ENCODE results near the gene RPL38. TPM values are rescaled to one million over a fixed set of nuclear protein-coding genes. Genes with fewer than 3 reads are reported as not detected.
A peak's percentile ranks its signal among the peaks of the same experiment; 100 is the strongest.

Gene RPL38
- polyA plus RNA-seq, 1 of the 3 experiments (the other 2 are of a cell fraction): 4,154 TPM

GRCh38 chr17:74203439-74204240 lies at the start of gene RPL38 (continued):
- no peak for TF ChIP-seq NRF1 (IDR thresholded peaks at IDR 0.05; ENCODE audit: low read depth, low read length)
- peak; percentile 90; the same call in 1 of the 2 replicates for TF ChIP-seq SIN3A (IDR thresholded peaks at IDR 0.05; ENCODE audit: borderline replicate concordance, low read depth, low read length)
- no peak for TF ChIP-seq RXRA (IDR thresholded peaks at IDR 0.05; ENCODE audit: borderline replicate concordance, low read depth)
- TF ChIP-seq FOXJ3 (CRISPR knock-in tag; IDR thresholded peaks at IDR 0.05): 0 out of 2 replicates have a peak, but pooled peaks have one; percentile 16
- peak; percentile 35; the same call in 1 of the 2 replicates for TF ChIP-seq PBX3 (IDR thresholded peaks at IDR 0.05)
- peak; percentile 100 for TF ChIP-seq TAF1 (IDR thresholded peaks at IDR 0.05; ENCODE audit: borderline replicate concordance, low read depth, low read length)
- 0 out of 2 replicates have a peak, but pooled peaks have one; percentile 24 for TF ChIP-seq TCF12 (IDR thresholded peaks at IDR 0.05)
- TF ChIP-seq USF2 (IDR thresholded peaks at IDR 0.05; ENCODE audit: borderline replicate concordance, low read depth, low read length): no peak
- peak; percentile 98 for TF ChIP-seq MXI1 (IDR thresholded peaks at IDR 0.05; ENCODE audit: low read depth, low read length)
- peak; percentile 97 for TF ChIP-seq ELF1 (IDR thresholded peaks at IDR 0.05)
- TF ChIP-seq RAD21 (IDR thresholded peaks at IDR 0.05; ENCODE audit: low read length): peak; percentile 57
- no peak for TF ChIP-seq JUND (IDR thresholded peaks at IDR 0.05)

GRCh38 chr17:74153821-74154430 lies 49.6 kb upstream of the RPL38 start:
- DNase-seq: no peak
- no peak overlapping the region for H2AFZ ChIP-seq (ENCODE audit: low read depth)
- H3F3A ChIP-seq (replicated peaks; ENCODE audit: insufficient read depth): no peaks in the 10 kb centered on the region
- no peak overlapping the region for H3K4me3 ChIP-seq (ENCODE audit: low read depth in 2 of 2, low read length in 1 of 2)
- H3K36me3 ChIP-seq (replicated peaks in 1 of 2; ENCODE audit: control insufficient read depth in 1 of 2, insufficient read depth in 2 of 2, low read length in 1 of 2): no peaks in the 10 kb centered on the region
- no peak for TF ChIP-seq JUND (IDR thresholded peaks at IDR 0.05)
- TF ChIP-seq NFIC (IDR thresholded peaks at IDR 0.05; ENCODE audit: borderline replicate concordance): no peak
- no peak for TF ChIP-seq MAX (IDR thresholded peaks at IDR 0.05; ENCODE audit: low read depth)
- peak overlapping the region in 1 of 2 experiments; percentile 96; a peak in 2 of 4 replicates for H3K27ac ChIP-seq (ENCODE audit: low read depth in 2 of 2, low read length in 1 of 2)
- H3K9me2 ChIP-seq: no peaks in the 10 kb centered on the region
- H4K20me1 ChIP-seq (ENCODE audit: insufficient read depth): no peaks in the 10 kb centered on the region
- 43% methylated on average over 11 of the region's 11 CpGs for WGBS (ENCODE audit: low lambda C conversion rate)
- no peak overlapping the region for H3K9ac ChIP-seq
- peaks cover 0 to 33% of the 10 kb centered on the region in 2 experiments; a peak in 2 of 4 replicates for H3K4me1 ChIP-seq (ENCODE audit: control insufficient read depth in 1 of 2, insufficient read depth in 2 of 2, low read depth in 1 of 2, low read length in 1 of 2)
- no peak overlapping the region for H3K4me2 ChIP-seq
- ChIA-PET POLR2A (interaction anchor here (1.0 kb wide), 2 partner anchors 22 to 47 kb away, joined by 3 to 4 read pairs; no protein-coding TSS in a partner anchor), CTCF (interaction anchor here (0.6 to 3.8 kb wide), 16 partner anchors 9 to 333 kb away, joined by 3 to 20 read pairs (median 3); partner anchors contain the start of gene RPL38)
- H3K79me2 ChIP-seq (ENCODE audit: insufficient read depth): no peaks in the 10 kb centered on the region
- no peaks in the 10 kb centered on the region for H3K27me3 ChIP-seq (ENCODE audit: insufficient read depth)
- no peaks in the 10 kb centered on the region for H3K9me3 ChIP-seq

All from SK-N-SH (cell line).